Activated naive CD4-positive, alpha-beta T cell (primary cell): Measurements from ENCODE around the gene RPS6KL1.

Experiments used
- DNase-seq, 4 experiments: peaks; one replicate each; lab custom pipeline; 2025; lab: John Stamatoyannopoulos, UW

Gene RPS6KL1

DNA sequence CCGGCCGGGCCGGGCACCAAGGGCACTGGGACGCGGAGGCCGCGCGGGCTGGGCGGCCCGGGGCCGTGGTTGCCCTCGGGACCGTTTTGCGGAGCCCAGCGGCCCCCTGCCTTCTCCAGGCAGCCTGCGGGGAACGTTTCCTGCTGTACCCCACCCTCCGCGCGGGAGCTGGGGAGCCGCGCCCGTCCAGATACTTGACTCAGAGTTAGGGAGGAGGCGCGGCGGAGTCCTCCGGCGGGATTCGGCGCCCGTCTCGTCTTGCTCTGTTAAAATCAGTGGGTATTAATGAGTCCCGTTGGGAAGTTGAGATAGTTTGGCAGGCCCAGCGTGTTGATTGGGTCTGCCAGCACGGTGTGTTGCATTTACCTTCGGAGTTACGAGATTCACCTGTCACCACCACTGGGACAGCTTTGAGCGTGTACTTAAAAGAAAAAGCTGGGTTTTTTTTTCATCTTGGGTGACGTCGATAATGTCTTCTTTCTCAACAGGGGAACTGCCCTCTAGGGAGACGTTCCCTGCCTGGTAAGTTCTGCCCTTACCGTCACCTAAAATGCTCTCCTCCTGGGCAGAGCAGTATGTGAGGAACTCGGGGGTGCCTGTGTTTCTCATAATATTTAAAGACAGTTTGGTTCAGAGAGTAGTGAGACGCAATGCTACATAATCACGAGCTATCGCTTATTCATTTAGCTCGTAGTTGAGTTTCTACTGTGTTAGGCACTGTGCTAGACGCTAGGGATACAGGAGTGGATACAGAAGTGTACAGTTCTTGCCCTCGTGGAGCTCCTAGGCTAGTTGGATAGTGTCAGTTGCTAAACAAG is 40.7 kb downstream of the RPS6KL1 start:
- peak in 3 of 4 experiments; percentile 33 to 45 (median 37) for DNase-seq

DNA sequence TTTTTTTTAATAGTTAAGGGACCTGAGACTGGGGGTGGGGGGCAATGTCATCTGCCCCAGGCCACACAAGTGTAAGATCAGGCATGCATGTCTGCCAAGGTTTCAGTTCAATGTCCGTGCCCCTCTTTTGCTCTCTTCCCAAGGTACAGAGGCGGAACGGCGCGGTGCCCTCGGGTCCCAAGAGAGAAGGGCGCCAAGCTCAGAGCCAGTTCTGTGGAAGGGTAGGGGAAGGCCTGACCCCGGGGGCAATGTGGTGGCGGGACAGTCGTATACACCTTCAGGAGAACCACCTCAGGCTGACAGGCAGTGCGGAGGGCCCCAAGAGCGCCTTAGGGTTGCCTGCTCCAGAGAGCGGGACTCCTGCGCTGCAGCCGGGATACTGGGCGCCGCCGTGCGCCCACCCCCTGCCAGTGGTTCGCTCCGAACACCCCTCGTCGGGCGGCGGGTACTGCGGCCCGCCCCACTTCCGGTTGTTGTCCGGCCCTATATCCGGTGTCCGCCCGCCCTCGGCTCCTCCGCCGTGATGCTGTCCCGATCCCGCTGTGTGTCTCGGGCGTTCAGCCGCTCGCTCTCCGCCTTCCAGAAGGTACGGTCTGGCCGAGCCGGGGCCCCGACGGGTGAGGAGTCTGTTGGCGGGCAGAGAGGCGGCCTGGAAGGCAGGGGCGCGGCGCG is 41.5 kb downstream of the RPS6KL1 start, which contains the start of gene DLST:
DLST (plus strand) TSS at position 486 of the 672 bp plus-strand sequence; CDS start at position 524, 38 bp downstream.
- peak; percentile 76 to 79 (median 77) for DNase-seq

DNA sequence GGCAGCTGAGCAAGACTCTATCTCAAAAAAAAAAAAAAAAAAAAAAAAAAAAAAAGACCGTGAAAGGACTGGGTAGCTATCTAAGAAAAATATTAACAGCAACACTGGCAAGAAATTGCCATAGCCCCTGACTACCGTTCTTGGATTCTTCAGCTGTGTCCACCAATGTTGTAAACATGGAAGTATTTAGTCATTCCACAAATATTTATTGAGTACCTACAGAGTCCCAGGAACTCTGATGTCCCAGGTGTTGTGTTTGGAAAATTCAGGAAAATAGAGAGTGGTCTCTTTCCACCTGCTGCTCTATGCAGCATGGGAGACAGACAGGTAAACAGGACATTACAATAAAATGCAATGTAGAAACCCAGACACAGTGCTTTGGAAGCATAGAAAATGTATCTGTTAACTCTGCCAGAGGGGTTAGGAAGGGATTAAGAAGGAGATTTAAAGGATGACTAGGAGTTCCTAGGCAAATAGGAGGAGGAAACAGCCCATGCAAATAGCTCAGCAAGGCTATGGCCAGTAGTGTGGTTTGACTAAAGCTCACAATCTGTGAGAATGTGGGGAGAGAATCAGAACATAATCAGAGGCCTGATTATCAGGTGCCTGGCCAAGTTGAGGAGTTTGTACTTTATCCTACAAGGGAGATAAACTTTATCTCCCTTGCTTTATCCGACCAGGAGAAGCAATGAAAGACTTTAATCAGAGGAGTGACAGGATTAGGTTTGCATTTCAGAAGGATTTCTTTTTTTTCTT is 43.5 kb downstream of the RPS6KL1 start:
- no peak for DNase-seq

DNA sequence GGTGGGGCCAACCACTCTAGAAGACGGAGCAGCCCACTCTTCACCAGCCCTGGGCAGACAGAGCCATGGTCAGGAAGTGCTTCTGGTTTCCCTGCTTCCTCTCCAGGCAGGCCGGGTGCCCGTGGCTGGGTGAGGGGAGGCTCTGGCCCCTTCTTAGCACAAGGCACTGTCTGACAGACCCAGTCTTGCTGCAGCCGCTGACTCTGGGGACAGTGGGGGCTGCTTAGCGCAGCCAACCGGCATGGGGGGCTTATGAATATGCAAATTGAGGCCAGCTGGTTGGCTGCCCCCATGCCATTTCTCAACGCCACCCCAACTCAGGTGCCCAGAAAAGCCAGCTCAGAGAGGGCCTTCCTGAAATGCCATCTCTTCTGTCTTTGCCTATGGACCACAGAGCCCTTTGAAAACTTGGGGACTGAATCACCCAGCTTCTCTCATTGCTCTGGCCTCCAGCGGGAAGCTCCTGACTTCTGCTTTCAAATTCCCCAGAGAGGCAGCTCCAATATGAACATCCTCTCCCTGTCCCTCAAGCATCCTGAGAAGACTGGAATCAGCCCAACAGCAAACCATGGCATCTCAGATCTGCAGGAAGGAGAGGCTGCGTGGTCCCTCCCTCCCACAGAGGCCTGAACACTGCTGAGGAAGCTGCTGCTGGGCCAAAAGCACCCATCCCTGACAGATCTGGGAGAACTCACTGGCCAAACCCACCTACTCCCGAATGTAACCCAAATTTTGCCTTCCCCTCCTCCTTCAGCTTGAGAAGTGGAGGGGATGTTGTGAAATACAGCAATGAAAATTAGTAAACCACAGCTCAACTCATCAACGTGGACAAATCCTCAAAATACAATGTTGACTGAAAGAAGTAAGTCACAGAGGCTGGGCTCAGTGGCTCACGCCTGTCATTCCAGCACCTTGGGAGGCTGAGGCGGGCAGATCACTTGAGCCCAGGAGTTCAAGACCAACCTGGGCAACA is 46.8 kb downstream of the RPS6KL1 start, which contains the start of gene PROX2:
PROX2 (minus strand) TSS at position 205 of the 973 bp plus-strand sequence. CDS start 12,311 bp downstream, outside the sequence.
- peak in 1 of 4 experiments; percentile 4 for DNase-seq

DNA sequence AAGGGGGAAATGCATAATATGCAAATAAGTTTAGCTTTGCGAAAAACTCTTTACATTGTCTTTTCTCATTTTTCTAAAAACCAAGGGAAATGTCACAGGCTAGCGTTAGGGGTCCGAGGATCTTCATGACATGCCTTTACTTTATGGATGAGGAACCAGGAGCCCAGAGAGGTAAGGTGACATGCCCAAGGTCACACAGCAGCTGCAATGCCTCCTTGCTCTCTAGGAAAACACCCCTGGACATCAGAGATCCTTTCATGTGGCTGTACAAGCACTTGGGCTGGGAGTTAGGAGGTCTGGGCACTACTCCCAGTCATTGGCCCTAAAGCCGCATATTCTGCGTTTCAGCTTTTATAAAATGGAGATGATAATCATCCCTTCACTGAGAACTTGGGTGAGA is 47.9 kb downstream of the RPS6KL1 start:
- no peak for DNase-seq

DNA sequence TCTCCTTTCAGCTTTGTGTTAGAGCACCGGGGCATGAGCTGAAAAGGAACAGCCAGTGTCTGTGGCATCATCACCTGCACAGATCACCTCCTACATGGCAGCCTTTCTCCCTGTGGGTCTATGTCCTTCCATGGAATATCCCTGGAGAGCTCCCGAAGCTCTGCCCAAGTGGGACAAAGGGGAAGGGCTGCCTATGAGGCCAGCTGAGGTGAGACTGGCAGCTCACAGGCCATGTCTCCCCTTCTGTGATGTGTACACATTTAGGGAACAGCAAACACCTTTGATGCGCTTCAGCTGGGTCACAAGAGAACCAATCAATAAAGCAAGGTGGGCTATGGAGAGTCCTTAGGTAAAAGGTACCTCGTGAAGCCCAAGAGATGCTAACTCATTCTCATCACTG is 51.2 kb downstream of the RPS6KL1 start:
- no peak for DNase-seq

DNA sequence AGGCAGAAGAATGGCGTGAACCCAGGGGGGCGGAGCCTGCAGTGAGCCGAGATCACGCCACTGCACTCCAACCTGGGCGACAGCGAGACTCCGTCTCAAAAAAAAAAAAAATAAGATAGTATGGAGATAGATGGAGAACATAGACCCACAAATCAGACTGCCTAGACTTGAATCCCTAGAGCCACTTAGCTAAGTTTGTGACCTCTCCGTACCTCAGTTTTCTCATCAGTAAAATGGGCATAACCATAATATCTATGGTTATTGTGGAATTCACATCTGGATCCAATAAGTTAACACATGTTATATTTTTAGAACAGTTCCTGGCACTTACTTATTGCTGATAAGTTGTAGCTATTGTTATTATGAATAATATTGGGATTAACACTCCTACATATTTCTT is 54.3 kb downstream of the RPS6KL1 start:
- DNase-seq, result no peak

DNA sequence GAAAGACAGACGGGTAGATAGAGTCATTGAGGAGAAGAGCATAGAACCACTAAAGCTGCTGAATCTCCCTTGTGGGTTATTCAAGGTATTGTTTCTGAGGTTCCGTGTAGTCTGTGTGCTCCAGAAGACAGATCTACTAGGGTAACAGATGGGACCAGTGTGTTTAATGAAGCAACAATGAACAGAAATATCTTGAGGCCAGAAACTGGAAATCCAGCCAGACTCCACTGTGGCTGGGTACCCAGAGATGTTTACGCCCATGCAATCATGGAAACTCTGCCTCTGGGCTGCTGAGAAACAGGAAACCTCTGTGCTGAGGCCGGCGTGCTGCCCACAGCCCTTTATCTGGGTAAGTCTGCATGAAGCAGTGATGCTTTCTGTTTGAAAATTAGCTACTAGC is 55.4 kb downstream of the RPS6KL1 start:
- DNase-seq, result peak in 2 of 4 experiments; percentile 5 to 18

DNA sequence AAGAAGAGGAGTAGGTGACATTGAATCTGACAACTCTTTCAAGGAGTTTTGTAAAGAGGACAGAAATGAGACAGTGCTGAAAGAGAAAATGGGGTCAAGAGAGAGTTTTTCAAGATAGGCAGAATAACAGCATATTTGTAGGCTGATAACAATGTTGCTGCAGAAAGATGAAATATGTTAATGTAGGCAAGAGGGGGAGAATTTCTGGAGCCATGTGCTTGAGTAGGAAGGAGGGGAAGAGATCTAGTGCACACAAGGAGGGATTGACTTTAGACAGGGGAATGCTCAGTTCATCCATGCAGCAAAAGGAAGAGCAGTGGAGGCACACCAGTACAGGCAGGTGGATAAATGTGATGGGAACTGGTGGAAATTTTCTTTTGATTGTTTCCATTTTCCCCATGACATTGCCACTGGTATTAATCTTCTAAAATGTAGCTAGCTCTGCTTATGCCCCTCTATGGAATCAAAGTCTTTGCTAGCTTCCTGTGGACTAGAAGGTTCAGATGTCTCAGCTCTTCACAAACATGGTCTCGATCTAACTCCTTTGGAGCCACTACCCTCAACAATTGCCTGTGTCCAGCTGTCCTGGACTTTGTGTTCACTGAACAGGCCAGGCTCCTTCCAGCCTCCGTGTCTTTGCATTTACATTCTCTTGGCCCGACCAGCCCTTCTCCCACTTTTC is 56.2 kb downstream of the RPS6KL1 start:
- DNase-seq, result no peak

DNA sequence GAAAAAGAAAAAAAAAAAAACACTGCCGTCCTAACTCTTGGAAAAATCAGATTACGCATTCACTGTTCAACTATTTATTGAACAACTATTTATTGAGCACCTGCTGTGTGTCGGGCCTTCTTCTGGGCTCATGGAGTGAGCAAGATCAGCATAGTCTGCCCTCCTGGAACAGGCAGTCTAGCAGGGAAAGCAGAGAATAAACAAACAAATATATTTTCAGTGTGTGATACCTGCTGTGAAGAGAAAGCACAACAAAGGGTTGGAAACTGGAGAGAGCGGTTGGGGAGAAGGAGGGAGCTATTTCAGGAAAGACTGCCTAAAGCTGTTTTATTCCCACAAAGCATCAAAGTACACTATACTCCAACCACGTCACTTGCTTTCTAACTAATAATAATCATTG is 57.9 kb downstream of the RPS6KL1 start:
- DNase-seq, result no peak

DNA sequence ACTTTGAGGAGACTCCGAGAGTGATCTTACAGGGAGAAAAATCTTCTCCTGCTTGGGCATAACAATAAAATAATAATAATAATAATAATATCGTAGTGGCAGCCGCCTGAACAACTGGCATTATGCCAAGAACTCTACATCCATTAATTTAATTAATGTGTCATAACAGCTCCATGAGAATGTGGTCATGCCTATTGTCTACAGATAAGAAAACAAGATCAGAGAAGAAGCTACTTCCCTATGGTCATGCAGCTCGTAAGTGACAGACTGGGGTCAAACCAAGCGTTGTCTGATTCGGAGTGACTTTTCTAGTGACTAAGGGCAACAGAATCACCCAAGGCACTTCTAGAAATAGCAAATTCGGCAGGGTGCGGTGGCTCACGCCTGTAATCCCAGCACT is 58.9 kb downstream of the RPS6KL1 start:
- no peak for DNase-seq

DNA sequence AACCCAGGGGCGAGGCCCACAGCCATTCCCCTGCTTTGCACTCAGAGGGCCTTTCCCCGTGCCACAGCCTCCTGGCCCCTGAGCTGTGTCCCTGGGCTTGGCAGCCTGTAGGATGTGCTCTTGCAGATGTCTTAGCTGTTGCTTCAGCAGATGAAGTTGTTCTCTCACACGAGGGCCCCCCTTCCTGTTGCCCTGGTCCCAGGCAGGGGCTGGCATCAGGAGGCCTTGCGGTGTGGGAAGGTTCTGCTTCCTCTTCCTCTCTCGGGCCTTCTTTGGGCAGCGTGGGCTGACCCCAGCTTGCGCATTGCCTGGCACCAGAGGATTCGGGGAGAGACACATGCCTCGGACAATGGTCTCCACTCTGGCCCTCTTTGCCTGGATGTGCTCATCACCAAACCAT is 59.8 kb downstream of the RPS6KL1 start:
- no peak for DNase-seq

DNA sequence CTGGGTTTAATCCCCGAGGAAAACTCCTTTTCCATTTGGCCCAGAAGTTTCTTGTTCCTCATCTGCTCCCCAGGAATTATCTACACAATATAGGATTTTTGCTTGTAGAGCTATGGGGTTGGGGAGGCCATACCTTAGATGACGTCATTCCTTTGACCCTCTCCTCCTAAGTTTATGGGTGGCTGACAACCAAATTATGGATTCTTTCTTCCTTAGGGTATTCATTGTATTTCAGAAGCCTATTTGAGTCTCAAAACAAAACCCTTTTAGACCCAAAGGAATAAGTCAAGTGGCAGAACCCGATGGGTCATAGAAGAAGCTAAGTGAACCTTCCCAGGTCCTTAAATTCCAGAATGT is 61.3 kb downstream of the RPS6KL1 start:
- DNase-seq, result no peak

DNA sequence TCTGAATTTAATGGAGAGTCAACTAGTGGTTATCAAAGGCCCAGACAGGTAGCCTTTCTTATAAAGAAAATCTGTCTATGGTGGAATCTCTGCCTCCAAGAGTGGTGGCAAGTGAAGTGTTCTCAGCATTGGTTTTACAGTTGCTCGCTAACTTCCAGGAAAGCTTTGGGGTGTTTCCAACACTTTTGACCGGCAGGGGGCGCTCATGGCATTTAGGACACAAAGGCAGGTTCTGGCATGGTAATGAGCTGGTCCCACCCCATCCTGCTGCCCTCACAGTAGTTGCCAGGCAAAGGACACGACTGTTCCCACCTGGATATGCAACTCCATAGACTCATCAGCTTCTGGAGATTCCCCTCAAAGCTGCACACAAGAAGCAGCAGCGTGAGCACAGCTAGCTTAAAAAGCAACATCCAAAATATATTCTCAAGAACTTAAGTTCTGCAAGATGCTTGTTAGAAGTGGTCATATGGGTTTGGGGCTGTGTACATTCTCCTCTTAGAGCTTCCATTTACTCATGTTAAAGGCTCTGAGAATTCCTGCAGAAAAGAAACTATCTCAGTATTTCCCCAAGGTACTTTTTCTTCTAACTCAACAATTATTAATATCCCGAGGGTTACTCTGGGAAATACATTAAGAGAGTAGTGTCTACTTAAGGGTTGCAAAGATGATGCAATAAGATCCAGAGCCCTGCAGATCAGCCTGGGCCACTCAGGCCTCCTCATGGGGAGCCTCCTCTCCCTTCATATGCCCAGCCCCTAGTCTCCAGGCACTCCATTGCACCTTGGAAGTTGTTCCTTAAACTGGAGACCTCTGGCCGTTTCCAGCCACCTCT is 61.9 kb downstream of the RPS6KL1 start:
- DNase-seq, result peak; percentile 72 to 97 (median 94)

DNA sequence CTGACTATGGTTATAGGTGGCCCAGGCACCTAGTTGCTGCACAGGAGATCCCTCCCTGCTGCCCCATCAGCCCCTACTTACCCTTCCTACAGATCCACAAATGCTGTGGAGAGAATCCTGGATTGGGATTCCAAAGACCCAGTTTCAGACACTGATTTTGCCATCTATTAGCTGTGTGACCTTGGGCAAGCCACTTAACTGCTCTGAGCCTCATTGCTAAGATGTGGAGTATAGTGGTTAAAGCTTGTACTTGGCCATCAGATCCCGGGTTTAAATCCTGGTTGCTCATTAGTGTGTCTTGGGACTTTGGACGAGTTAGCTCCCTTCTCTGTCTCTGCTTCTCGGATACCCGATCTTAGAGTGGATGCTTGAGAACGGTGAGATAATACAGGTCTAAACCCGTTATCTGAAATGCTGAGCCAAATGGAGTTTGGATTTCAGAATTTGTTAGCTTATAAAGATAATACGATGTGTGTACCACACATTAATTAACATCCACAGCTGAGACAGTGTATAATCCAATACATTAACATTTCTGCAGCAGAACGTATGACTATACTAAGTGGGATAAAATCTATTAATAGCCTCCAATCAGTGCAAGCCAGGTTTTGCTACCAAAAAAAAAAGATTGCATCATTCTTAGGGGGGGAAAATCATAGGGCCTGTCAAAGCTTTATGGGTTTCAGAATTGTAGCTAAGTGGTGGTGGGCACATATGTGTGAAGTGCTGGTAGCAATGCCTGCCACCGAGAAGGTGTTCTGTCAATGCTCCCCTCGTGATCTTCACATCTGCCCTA is 63.1 kb downstream of the RPS6KL1 start:
- no peak for DNase-seq

DNA sequence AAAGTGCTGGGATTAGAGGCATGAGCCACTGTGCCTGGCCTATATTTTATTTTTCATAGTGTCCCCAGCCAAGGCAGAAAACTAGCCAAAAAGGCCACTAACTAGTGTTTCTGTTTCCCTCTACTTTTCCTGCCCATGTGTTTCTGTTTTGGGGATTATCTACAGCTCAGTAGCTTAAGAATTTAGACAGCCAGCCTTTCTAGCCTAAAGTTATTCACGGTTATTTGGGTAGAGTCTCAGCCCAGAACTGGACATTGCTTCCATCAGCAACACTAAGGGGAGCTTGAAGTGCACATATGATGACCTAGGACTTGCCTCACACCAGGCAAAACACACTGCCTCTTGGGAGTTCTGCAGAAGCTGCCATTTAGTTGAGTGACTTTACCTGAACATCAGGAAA is 65.0 kb downstream of the RPS6KL1 start:
- no peak for DNase-seq

DNA sequence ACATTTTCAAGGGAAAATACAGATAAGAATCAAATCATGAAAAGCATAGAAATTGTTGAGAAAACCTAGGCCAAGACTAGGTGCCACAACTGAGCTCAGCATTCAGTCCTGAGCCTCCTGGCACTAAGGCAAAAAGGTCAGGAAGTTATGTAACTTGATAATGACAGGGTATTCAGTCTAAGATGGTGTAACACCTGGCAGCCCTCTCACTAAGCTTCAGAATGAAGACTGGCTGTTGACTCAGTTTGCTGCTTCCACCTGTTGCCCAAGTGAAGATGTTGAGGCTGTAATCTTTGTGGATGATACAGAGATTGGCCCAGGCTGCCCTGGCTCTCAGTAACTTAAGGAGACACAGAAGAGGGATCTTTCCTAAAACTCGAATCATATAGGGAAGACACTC is 66.7 kb downstream of the RPS6KL1 start:
- DNase-seq, result no peak

DNA sequence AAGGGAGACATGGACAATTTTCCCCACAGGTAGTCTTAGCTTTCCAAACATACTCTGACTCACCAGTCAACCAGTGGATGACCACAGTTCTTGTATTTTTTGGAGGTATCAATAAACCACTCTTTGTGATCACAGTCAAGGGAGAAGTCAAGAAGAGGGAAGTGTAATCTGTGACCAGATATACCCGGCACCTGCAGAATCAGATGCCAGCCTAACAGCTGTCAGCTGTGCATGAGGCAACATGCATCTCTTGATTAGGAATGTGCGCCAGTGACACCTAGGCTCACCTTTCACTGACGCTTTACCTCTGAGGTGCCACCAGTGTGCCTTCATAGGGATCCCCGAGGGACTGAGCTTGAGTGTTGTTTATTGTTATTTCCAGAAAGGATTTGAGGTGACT is 67.1 kb downstream of the RPS6KL1 start:
- DNase-seq, result no peak

DNA sequence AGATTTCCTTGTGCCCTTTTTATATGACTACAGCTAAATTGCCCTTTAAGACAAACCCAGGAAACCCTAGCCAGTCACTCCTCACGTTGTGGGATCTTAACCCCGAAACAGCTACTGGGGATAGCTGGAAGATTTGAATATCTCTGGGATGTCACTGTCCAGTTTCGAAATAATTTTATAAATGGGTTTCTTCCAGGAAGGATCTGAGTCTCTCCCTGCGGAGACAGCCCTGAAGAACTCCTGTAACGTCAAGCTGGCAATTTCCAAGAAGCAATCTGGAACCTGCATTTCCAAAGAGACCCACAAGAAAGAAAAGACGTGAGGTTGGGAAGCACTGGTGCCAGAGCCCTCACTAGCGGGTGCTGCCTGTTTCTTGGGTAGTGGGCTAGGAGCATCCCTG is 68.0 kb downstream of the RPS6KL1 start:
- DNase-seq, result no peak
